Measurements from ENCODE around the gene ACAA2. TPM values are rescaled to one million over a fixed set of nuclear protein-coding genes. Genes with fewer than 3 reads are reported as not detected.

The ACAA2 gene
- polyA plus RNA-seq, 1 of the 3 experiments (the other 2 are of a cell fraction), result 34.9 TPM

DNA sequence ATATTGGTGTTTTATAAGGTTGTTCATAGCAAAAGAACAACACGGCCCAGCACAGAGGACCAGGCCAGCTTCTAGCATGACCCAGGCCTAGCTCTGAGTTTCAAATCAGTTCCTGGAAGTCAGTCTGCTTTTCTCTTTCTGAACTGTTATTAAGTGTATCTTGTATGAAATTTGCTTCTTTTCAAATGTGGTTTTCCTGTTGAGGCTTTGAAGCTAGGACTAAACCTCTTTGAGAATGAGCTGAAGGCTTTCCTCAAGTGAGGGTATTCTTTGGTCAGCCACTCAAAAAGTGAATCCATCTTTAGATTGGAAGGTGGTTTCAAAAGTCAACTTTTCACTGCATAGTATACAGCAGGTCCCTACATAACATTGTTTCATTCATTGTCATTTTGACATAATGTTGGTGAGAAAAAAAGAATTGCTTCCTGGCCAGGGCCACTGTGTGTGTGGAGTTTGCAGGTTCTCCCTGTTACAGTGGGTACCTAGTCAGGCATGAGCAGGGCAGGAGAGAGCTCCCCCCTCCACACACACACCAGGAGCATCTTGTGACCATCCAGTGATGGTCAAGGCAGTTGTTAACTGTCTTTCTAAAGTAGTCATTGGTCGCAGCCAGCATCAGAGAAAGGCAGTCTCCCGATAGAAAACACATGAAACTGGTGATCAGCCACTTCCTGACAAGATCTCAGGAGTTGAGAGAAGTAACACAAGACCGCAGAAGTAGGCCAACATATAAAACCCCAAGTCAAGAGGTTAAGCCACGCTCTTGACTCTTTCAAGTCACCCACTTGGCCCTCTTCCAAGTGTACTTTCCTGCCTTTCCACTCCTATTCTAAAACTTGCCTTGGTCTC is 6.7 kb upstream of the ACAA2 start (continued):
- TF ChIP-seq, protein P1, sequence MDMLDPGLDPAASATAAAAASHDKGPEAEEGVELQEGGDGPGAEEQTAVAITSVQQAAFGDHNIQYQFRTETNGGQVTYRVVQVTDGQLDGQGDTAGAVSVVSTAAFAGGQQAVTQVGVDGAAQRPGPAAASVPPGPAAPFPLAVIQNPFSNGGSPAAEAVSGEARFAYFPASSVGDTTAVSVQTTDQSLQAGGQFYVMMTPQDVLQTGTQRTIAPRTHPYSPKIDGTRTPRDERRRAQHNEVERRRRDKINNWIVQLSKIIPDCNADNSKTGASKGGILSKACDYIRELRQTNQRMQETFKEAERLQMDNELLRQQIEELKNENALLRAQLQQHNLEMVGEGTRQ (IDR thresholded peaks at IDR 0.05; ENCODE audit: borderline replicate concordance, low read depth, low read length), result no peak
- TF ChIP-seq YY1 (IDR thresholded peaks at IDR 0.05; ENCODE audit: low read depth), result no peak

DNA sequence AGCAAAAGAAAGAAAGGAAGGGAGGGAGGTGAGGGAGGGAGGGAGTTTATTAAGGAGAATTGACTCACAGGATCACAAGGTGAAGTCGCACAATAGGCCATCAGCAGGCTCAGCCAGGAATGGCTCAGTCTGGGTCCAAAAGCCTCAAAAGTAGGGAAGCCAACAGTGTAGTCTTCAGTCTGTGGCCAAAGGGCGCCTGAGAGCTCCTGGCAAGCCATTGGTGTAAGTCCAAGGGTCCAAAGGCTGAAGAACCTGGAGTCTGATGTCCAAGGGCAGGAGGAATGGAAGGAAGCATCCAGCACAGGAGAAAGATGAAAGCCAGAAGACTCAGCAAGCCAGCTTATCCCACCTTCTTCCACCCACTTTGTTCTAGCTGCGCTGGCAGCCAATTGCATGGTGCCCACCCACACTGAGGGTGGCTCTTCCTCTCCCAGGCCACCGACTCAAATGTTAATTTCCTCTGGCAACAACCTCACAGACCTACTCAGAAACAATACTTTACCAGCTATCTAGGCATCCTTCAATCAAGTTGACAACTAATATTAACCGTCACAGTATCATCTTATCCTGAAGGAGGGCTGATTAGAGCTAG is 5.8 kb upstream of the ACAA2 start:
- H3K4me3 ChIP-seq (ENCODE audit: low read depth in 2 of 2, low read length in 1 of 2), result no peak overlapping the region
- ChIA-PET POLR2A (no interaction called here), CTCF (interaction anchor here (0.6 to 1.0 kb wide), 2 partner anchors 30 to 40 kb away, joined by 3 read pairs; no protein-coding TSS in a partner anchor)
- DNase-seq, result no peak
- no peaks in the 10 kb centered on the region for H3K9me2 ChIP-seq
- no peak overlapping the region for H2AFZ ChIP-seq (ENCODE audit: low read depth)
- no peak overlapping the region for H3K9ac ChIP-seq
- 96% methylated on average over 5 of the region's 5 CpGs for WGBS (ENCODE audit: low lambda C conversion rate)
- no peaks in the 10 kb centered on the region for H3K27me3 ChIP-seq (ENCODE audit: insufficient read depth)
- no peaks in the 10 kb centered on the region for H4K20me1 ChIP-seq (ENCODE audit: insufficient read depth)
- no peaks in the 10 kb centered on the region for H3K9me3 ChIP-seq
- no peak overlapping the region for H3K4me2 ChIP-seq
- H3K36me3 ChIP-seq (replicated peaks in 1 of 2; ENCODE audit: control insufficient read depth in 1 of 2, insufficient read depth in 2 of 2, low read length in 1 of 2), result peaks cover 4 to 7% of the 10 kb centered on the region in 2 experiments
- peaks cover 2% of the 10 kb centered on the region for H3F3A ChIP-seq (replicated peaks; ENCODE audit: insufficient read depth)
- H3K79me2 ChIP-seq (ENCODE audit: insufficient read depth), result peaks cover 23% of the 10 kb centered on the region; the same call in 1 of the 2 replicates
- H3K4me1 ChIP-seq (ENCODE audit: control insufficient read depth in 1 of 2, insufficient read depth in 2 of 2, low read depth in 1 of 2, low read length in 1 of 2), result peaks cover 0 to 2% of the 10 kb centered on the region in 2 experiments; a peak in 1 of 4 replicates
- no peak overlapping the region for H3K27ac ChIP-seq (ENCODE audit: low read depth in 2 of 2, low read length in 1 of 2)
- TF ChIP-seq RAD21 (IDR thresholded peaks at IDR 0.05; ENCODE audit: low read length) (no peak), POLR2AphosphoS5 (IDR thresholded peaks at IDR 0.05; ENCODE audit: low read depth, low read length) (no peak), FOSL2 (IDR thresholded peaks at IDR 0.05; ENCODE audit: borderline replicate concordance, low read depth) (no peak), ELF1 (IDR thresholded peaks at IDR 0.05) (no peak), GATA2 (CRISPR knock-in tag; IDR thresholded peaks at IDR 0.05) (no peak), NRF1 (IDR thresholded peaks at IDR 0.05; ENCODE audit: low read depth, low read length) (no peak)
- TF ChIP-seq, protein P2, sequence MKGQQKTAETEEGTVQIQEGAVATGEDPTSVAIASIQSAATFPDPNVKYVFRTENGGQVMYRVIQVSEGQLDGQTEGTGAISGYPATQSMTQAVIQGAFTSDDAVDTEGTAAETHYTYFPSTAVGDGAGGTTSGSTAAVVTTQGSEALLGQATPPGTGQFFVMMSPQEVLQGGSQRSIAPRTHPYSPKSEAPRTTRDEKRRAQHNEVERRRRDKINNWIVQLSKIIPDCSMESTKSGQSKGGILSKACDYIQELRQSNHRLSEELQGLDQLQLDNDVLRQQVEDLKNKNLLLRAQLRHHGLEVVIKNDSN (IDR thresholded peaks at IDR 0.05; ENCODE audit: borderline replicate concordance, low read depth), result no peak
- TF ChIP-seq, protein P3, sequence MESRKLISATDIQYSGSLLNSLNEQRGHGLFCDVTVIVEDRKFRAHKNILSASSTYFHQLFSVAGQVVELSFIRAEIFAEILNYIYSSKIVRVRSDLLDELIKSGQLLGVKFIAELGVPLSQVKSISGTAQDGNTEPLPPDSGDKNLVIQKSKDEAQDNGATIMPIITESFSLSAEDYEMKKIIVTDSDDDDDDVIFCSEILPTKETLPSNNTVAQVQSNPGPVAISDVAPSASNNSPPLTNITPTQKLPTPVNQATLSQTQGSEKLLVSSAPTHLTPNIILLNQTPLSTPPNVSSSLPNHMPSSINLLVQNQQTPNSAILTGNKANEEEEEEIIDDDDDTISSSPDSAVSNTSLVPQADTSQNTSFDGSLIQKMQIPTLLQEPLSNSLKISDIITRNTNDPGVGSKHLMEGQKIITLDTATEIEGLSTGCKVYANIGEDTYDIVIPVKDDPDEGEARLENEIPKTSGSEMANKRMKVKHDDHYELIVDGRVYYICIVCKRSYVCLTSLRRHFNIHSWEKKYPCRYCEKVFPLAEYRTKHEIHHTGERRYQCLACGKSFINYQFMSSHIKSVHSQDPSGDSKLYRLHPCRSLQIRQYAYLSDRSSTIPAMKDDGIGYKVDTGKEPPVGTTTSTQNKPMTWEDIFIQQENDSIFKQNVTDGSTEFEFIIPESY (IDR thresholded peaks at IDR 0.05; ENCODE audit: borderline replicate concordance, low read depth), result no peak
- TF ChIP-seq, protein P4, sequence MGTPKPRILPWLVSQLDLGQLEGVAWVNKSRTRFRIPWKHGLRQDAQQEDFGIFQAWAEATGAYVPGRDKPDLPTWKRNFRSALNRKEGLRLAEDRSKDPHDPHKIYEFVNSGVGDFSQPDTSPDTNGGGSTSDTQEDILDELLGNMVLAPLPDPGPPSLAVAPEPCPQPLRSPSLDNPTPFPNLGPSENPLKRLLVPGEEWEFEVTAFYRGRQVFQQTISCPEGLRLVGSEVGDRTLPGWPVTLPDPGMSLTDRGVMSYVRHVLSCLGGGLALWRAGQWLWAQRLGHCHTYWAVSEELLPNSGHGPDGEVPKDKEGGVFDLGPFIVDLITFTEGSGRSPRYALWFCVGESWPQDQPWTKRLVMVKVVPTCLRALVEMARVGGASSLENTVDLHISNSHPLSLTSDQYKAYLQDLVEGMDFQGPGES (IDR thresholded peaks at IDR 0.05; ENCODE audit: low read depth, low read length), result no peak

All from SK-N-SH (cell line).